Activated T-helper 1 cell treated with anti-CD3 and anti-CD28 coated beads, Interleukin-12 subunit alpha, Interleukin-12 subunit beta, Interleukin-2, Interleukin-4 antibody, amounts not matched to agents 30 ng/mL and 10 ng/mL and 1 ng/mL, durations not matched to agents 14 hours and 24 hours and 36 hours (primary cell): ENCODE data around the gene CUZD1. TPM values are rescaled to one million over a fixed set of nuclear protein-coding genes. Genes with fewer than 3 reads are reported as not detected.

ENCODE experiments used
- DNase-seq: peaks from one replicate; pipeline ENCODE4 v3.0.0; 2021; ENCODE audit warnings: low spot score
- H3K27ac Mint-ChIP-seq: one replicate; pipeline ENCODE4 v1.8.0; 2021; ENCODE audit warnings: mild to moderate bottlenecking, mixed read lengths
- H3K27me3 Mint-ChIP-seq: one replicate; pipeline ENCODE4 v1.8.0; 2022; ENCODE audit warnings: mild to moderate bottlenecking, moderate library complexity, mixed read lengths; ENCODE audit not compliant: insufficient read depth
- H3K36me3 Mint-ChIP-seq: one replicate; pipeline ENCODE4 v1.8.0; 2021; ENCODE audit warnings: low read depth, mixed read lengths
- H3K4me1 Mint-ChIP-seq: one replicate; pipeline ENCODE4 v1.8.0; 2021; ENCODE audit warnings: low read depth, mixed read lengths
- H3K4me3 Mint-ChIP-seq: one replicate; pipeline ENCODE4 v1.8.0; 2021; ENCODE audit warnings: mild to moderate bottlenecking, moderate library complexity, mixed read lengths
- H3K9me3 Mint-ChIP-seq: one replicate; pipeline ENCODE4 v1.8.0; 2021; ENCODE audit warnings: mixed read lengths
- intact Hi-C: fragments of 100-400 bp; cut with micrococcal nuclease; formaldehyde crosslinking; loops from one replicate; pipeline ENCODE4 v1.15.1; 2024
- total RNA-seq: library from RNA; stranded (reverse); gene quantifications from 2 replicates; pipeline ENCODE4 v1.2.3, GENCODE V29; 2022

The CUZD1 gene
- total RNA-seq, 1 donor from 2014 or later = 3.0 TPM

- H3K4me3 Mint-ChIP-seq = no peak overlapping the region
- H3K36me3 Mint-ChIP-seq = peaks cover 11% of the 10 kb centered on the region
- H3K27me3 Mint-ChIP-seq = peaks cover 20% of the 10 kb centered on the region
- H3K4me1 Mint-ChIP-seq = no peaks in the 10 kb centered on the region
- intact Hi-C loops = no loop called here
- H3K9me3 Mint-ChIP-seq = no peaks in the 10 kb centered on the region
- H3K27ac Mint-ChIP-seq = no peak overlapping the region
- DNase-seq = no peak
These were observed 16.9 kb downstream of the CUZD1 start for GRCh38 chr10:122828716-122829255.

- Mint-ChIP-seq H3K27me3 (peaks cover 22% of the 10 kb centered on the region), H3K4me3 (no peak overlapping the region), H3K36me3 (peaks cover 10% of the 10 kb centered on the region), H3K27ac (no peak overlapping the region), H3K4me1 (no peaks in the 10 kb centered on the region), H3K9me3 (no peaks in the 10 kb centered on the region)
- DNase-seq = no peak
- intact Hi-C loops = no loop called here
These were observed 18.4 kb downstream of the CUZD1 start for GRCh38 chr10:122827302-122827701.

- H3K9me3 Mint-ChIP-seq = no peaks in the 10 kb centered on the region
- H3K36me3 Mint-ChIP-seq = no peaks in the 10 kb centered on the region
- no peak for DNase-seq
- intact Hi-C loops = no loop called here
- no peak overlapping the region for H3K27ac Mint-ChIP-seq
- no peak overlapping the region for H3K4me3 Mint-ChIP-seq
- peaks cover 25% of the 10 kb centered on the region for H3K27me3 Mint-ChIP-seq
- no peaks in the 10 kb centered on the region for H3K4me1 Mint-ChIP-seq
These were observed 22.5 kb downstream of the CUZD1 start for GRCh38 chr10:122822973-122823690.

GRCh38 chr10:122821808-122822207, 23.8 kb downstream of the CUZD1 start:
- Mint-ChIP-seq H3K27me3 (peaks cover 32% of the 10 kb centered on the region), H3K36me3 (no peaks in the 10 kb centered on the region), H3K27ac (no peak overlapping the region), H3K9me3 (no peaks in the 10 kb centered on the region), H3K4me1 (no peaks in the 10 kb centered on the region), H3K4me3 (no peak overlapping the region)
- DNase-seq = no peak
- intact Hi-C loops = no loop called here

GRCh38 chr10:122815458-122815857, 30.2 kb downstream of the CUZD1 start:
- Mint-ChIP-seq H3K36me3 (no peaks in the 10 kb centered on the region), H3K4me1 (no peaks in the 10 kb centered on the region), H3K27me3 (peaks cover 13% of the 10 kb centered on the region), H3K9me3 (no peaks in the 10 kb centered on the region), H3K4me3 (no peak overlapping the region), H3K27ac (no peak overlapping the region)
- intact Hi-C loops = no loop called here
- no peak for DNase-seq

GRCh38 chr10:122814493-122814892, 31.2 kb downstream of the CUZD1 start:
- no peaks in the 10 kb centered on the region for H3K36me3 Mint-ChIP-seq
- peaks cover 13% of the 10 kb centered on the region for H3K27me3 Mint-ChIP-seq
- no peaks in the 10 kb centered on the region for H3K4me1 Mint-ChIP-seq
- H3K9me3 Mint-ChIP-seq = no peaks in the 10 kb centered on the region
- no peak overlapping the region for H3K27ac Mint-ChIP-seq
- DNase-seq = no peak
- intact Hi-C loops = no loop called here
- no peak overlapping the region for H3K4me3 Mint-ChIP-seq

- Mint-ChIP-seq H3K4me3 (no peak overlapping the region), H3K27me3 (peaks cover 8% of the 10 kb centered on the region), H3K27ac (no peak overlapping the region), H3K9me3 (no peaks in the 10 kb centered on the region), H3K4me1 (no peaks in the 10 kb centered on the region), H3K36me3 (no peaks in the 10 kb centered on the region)
- intact Hi-C loops = no loop called here
- no peak for DNase-seq
These were observed 32.9 kb downstream of the CUZD1 start for GRCh38 chr10:122812751-122813150.

GRCh38 chr10:122802282-122802681, 43.4 kb downstream of the CUZD1 start:
- H3K4me3 Mint-ChIP-seq = no peak overlapping the region
- H3K27me3 Mint-ChIP-seq = no peaks in the 10 kb centered on the region
- DNase-seq = no peak
- H3K9me3 Mint-ChIP-seq = no peaks in the 10 kb centered on the region
- intact Hi-C loops = no loop called here
- H3K36me3 Mint-ChIP-seq = no peaks in the 10 kb centered on the region
- H3K4me1 Mint-ChIP-seq = no peaks in the 10 kb centered on the region
- no peak overlapping the region for H3K27ac Mint-ChIP-seq

- no peaks in the 10 kb centered on the region for H3K4me1 Mint-ChIP-seq
- no peaks in the 10 kb centered on the region for H3K9me3 Mint-ChIP-seq
- H3K27me3 Mint-ChIP-seq = no peaks in the 10 kb centered on the region
- intact Hi-C loops = no loop called here
- H3K36me3 Mint-ChIP-seq = no peaks in the 10 kb centered on the region
- no peak overlapping the region for H3K4me3 Mint-ChIP-seq
- no peak overlapping the region for H3K27ac Mint-ChIP-seq
- no peak for DNase-seq
These were observed 46.9 kb downstream of the CUZD1 start for GRCh38 chr10:122798704-122799231.

GRCh38 chr10:122796796-122797195, 48.9 kb downstream of the CUZD1 start:
- Mint-ChIP-seq H3K9me3 (no peaks in the 10 kb centered on the region), H3K27ac (no peak overlapping the region), H3K4me3 (no peak overlapping the region), H3K4me1 (no peaks in the 10 kb centered on the region), H3K36me3 (no peaks in the 10 kb centered on the region), H3K27me3 (no peaks in the 10 kb centered on the region)
- intact Hi-C loops = no loop called here
- no peak for DNase-seq

- no peak overlapping the region for H3K4me3 Mint-ChIP-seq
- no peaks in the 10 kb centered on the region for H3K9me3 Mint-ChIP-seq
- intact Hi-C loops = no loop called here
- no peaks in the 10 kb centered on the region for H3K4me1 Mint-ChIP-seq
- no peak for DNase-seq
- no peaks in the 10 kb centered on the region for H3K36me3 Mint-ChIP-seq
- no peaks in the 10 kb centered on the region for H3K27me3 Mint-ChIP-seq
- H3K27ac Mint-ChIP-seq = no peak overlapping the region
These were observed 49.7 kb downstream of the CUZD1 start for GRCh38 chr10:122795924-122796323.

GRCh38 chr10:122786269-122786668, 59.4 kb downstream of the CUZD1 start:
- intact Hi-C loops = no loop called here
- DNase-seq = no peak
- no peaks in the 10 kb centered on the region for H3K36me3 Mint-ChIP-seq
- H3K4me1 Mint-ChIP-seq = no peaks in the 10 kb centered on the region
- H3K27ac Mint-ChIP-seq = no peak overlapping the region
- H3K4me3 Mint-ChIP-seq = no peak overlapping the region
- H3K9me3 Mint-ChIP-seq = no peaks in the 10 kb centered on the region
- no peaks in the 10 kb centered on the region for H3K27me3 Mint-ChIP-seq

- Mint-ChIP-seq H3K36me3 (no peaks in the 10 kb centered on the region), H3K4me3 (no peak overlapping the region), H3K27me3 (no peaks in the 10 kb centered on the region), H3K27ac (no peak overlapping the region), H3K4me1 (no peaks in the 10 kb centered on the region), H3K9me3 (no peaks in the 10 kb centered on the region)
- intact Hi-C loops = no loop called here
- no peak for DNase-seq
These were observed 62.7 kb downstream of the CUZD1 start for GRCh38 chr10:122782911-122783310.
